IPS-18a (cell line): ENCODE results near the gene PLXNA1.

ENCODE experiments used
- H3K27ac ChIP-seq: one replicate; pipeline ENCODE4 v1.5.1; 2013; ENCODE audit warnings: low read length
- H3K27me3 ChIP-seq: one replicate; pipeline ENCODE4 v1.6.1; 2013; ENCODE audit warnings: mild to moderate bottlenecking, low read length; ENCODE audit not compliant: control insufficient read depth, insufficient read depth
- H3K36me3 ChIP-seq: one replicate; pipeline ENCODE4 v1.6.1; 2013; ENCODE audit warnings: low read depth, low read length; ENCODE audit not compliant: control insufficient read depth
- H3K4me1 ChIP-seq: one replicate; pipeline ENCODE4 v1.6.1; 2013; ENCODE audit warnings: low read depth, low read length; ENCODE audit not compliant: control insufficient read depth
- H3K4me3 ChIP-seq: one replicate; pipeline ENCODE4 v1.5.1; 2013; ENCODE audit warnings: low read length
- H3K9ac ChIP-seq: one replicate; pipeline ENCODE4 v1.6.1; 2013; ENCODE audit warnings: mild to moderate bottlenecking, low read length, moderate library complexity
- H3K9me3 ChIP-seq: one replicate; pipeline ENCODE4 v1.6.1; 2013; ENCODE audit warnings: low read depth, low read length; ENCODE audit not compliant: control insufficient read depth

PLXNA1 gene

DNA sequence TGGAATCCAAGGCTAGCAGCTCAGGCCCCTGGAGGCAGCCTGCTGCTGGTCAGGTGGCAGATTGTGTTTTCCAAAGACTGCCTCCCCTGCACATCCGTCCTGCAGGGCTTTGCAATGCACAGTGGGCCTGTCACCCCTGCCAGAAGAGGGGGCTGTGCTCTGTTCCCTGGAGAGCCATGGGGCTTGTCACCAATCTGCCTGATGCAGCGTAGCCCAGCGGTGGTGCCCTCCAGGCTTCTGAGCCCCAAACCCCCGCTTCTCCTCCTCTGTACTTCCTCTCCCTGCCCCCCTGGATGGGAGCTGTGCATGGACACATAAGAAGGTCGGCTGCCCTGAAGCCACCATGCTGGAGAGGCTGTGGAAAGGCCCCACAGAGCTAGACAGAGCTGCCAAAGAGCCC lies 10.0 kb upstream of the PLXNA1 start:
- Histone ChIP-seq H3K4me3 (no peak overlapping the region), H3K36me3 (no peaks in the 10 kb centered on the region), H3K27ac (no peak overlapping the region)

DNA sequence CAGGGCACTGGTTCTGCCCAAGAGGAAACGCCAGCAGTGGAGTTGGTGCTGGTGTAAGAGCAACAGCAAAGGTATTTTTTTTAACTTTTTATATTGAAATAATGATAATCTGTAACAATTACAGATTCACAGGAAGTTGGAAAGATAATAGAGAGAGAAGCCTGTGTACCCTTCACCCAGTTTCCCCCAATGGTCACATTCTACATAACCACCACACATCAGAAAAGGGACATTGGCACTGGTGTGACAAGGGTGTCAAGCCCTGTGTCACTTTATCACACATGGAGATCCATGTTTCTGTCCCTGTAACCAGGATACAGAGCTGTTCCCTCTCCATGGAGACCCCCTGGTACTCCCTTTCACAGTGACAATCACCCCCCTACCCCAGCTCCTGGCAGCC lies 9.1 kb upstream of the PLXNA1 start:
- Histone ChIP-seq H3K36me3 (no peaks in the 10 kb centered on the region), H3K9ac (no peak overlapping the region), H3K27ac (no peak overlapping the region), H3K27me3 (no peaks in the 10 kb centered on the region), H3K4me1 (no peaks in the 10 kb centered on the region), H3K9me3 (peaks cover 7% of the 10 kb centered on the region), H3K4me3 (no peak overlapping the region)

More for the DNA sequence above, 10.0 kb upstream of the PLXNA1 start:
- no peak overlapping the region for H3K9ac ChIP-seq
- H3K9me3 ChIP-seq, result peaks cover 7% of the 10 kb centered on the region
- no peaks in the 10 kb centered on the region for H3K27me3 ChIP-seq
- no peaks in the 10 kb centered on the region for H3K4me1 ChIP-seq

DNA sequence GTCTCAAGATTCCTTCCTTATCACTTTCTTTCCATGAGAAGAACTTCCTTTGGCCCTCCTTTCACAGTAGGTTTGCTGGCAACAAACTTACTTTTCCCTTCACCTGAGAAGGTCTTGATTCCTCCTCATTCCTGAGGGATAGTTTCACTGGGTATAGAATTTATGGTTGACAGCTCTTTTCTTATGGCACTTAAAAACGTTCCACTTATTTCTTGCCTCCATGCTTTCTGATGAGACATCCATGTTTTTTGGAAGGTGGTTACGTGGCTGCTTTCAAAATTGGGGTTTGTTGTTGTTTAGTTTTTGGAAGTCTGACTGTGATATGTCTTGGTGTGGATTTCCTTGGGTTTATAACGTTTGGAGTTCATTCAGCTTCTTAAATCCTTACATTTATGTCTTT lies 8.2 kb upstream of the PLXNA1 start:
- Histone ChIP-seq H3K9me3 (peaks cover 7% of the 10 kb centered on the region), H3K27ac (no peak overlapping the region), H3K4me1 (no peaks in the 10 kb centered on the region)

DNA sequence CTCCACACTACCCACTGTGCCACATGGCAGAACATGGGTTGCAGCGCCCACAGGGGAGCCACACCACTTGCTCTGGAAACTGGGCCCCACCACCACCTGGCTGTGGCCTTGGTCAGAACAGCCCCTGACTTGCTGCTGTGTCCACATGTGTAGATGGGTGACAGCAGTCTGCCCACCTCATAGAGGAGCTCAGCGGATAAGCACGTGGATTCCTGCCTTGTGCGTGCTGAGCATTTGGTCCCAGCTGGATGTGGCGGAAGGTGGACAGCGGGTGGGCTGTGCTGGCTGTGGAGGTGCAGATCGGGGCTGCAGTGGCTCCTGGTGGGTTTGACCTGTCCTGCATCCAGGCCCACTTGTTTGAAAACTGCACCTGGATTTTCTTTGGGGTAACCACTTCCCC lies 6.0 kb upstream of the PLXNA1 start:
- Histone ChIP-seq H3K4me1 (peaks cover 4% of the 10 kb centered on the region), H3K27me3 (peaks cover 9% of the 10 kb centered on the region), H3K9ac (no peak overlapping the region), H3K36me3 (no peaks in the 10 kb centered on the region), H3K27ac (no peak overlapping the region), H3K9me3 (peaks cover 7% of the 10 kb centered on the region), H3K4me3 (no peak overlapping the region)

More for the DNA sequence above, 8.2 kb upstream of the PLXNA1 start:
- Histone ChIP-seq H3K27me3 (no peaks in the 10 kb centered on the region), H3K4me3 (no peak overlapping the region), H3K36me3 (no peaks in the 10 kb centered on the region), H3K9ac (no peak overlapping the region)

DNA sequence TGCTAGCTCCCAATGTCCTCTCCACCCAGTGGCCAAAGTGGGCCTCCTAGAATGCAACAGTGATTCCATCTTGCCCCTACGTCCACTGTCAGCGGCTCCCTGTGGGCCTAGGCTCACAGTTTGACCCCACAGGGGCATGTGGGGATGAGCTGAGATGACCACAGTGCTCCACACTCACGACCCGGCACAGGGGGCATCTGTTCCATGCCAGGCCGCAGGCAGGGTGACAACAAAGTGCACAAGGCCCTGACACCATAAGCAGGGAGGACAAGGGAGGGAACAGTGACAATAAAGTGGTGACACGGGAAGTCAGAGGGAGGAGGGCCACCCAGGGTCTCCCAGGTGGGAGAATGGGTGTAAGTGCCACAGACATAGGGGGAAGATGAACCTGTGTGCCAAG lies 5.1 kb upstream of the PLXNA1 start:
- Histone ChIP-seq H3K27me3 (peaks cover 12% of the 10 kb centered on the region), H3K27ac (no peak overlapping the region), H3K9ac (no peak overlapping the region), H3K4me1 (peaks cover 5% of the 10 kb centered on the region), H3K36me3 (no peaks in the 10 kb centered on the region), H3K4me3 (no peak overlapping the region), H3K9me3 (peaks cover 7% of the 10 kb centered on the region)

DNA sequence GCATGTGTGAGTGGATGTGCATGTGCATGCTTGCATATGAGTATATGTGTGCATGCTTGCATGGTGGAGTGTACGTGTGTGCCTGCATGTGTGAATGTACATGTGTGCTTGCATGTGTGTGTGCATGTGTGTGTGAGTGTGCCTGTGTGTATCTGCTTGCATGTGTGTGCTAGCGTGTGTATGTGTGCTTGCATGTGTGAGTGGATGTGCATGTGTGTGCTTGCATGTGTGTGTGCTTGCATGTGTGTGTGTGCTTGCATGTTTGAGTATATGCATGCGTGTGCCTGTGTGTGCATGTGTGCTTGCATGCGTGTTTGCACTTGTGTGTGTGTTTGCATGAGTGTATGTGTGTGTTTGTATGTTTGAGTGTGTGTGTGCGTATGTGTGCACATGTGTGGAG lies 4.6 kb upstream of the PLXNA1 start:
- H3K9me3 ChIP-seq, result peaks cover 7% of the 10 kb centered on the region
- no peak overlapping the region for H3K9ac ChIP-seq
- no peak overlapping the region for H3K27ac ChIP-seq
- H3K27me3 ChIP-seq, result peaks cover 12% of the 10 kb centered on the region
- no peak overlapping the region for H3K4me3 ChIP-seq
- H3K36me3 ChIP-seq, result no peaks in the 10 kb centered on the region
- H3K4me1 ChIP-seq, result peaks cover 5% of the 10 kb centered on the region

DNA sequence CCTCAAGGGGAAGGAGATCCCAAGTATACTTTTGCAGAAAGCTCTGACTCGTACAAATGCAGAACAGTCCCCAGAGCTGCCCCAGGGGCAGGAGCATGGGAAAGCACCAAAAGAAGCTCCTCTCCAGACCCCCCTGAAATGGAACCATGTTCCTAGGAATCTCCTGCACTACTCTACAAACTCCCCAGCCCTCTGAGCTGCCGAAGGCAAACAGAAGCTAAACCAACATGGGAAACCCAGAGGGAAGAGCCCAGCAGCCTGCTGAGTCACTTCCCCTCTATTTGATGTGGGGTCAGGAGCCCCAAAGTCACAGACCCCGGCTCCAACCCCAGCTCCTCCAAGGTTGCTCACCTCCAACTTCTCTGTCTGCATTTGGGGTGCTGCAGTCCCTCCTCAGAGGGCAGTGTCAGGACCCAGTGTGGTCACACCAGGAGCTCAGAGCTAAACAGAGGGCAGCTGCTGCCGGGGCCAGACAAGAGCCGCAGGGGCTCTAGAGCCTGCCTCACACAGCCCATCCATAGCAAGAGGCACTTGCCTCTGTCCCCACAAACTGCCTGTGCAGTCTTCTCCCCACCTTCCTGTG lies 3.8 kb upstream of the PLXNA1 start:
- no peak overlapping the region for H3K4me3 ChIP-seq
- peaks cover 12% of the 10 kb centered on the region for H3K27me3 ChIP-seq
- peaks cover 5% of the 10 kb centered on the region for H3K4me1 ChIP-seq
- no peak overlapping the region for H3K27ac ChIP-seq
- H3K36me3 ChIP-seq, result no peaks in the 10 kb centered on the region
- H3K9me3 ChIP-seq, result peaks cover 7% of the 10 kb centered on the region
- no peak overlapping the region for H3K9ac ChIP-seq

DNA sequence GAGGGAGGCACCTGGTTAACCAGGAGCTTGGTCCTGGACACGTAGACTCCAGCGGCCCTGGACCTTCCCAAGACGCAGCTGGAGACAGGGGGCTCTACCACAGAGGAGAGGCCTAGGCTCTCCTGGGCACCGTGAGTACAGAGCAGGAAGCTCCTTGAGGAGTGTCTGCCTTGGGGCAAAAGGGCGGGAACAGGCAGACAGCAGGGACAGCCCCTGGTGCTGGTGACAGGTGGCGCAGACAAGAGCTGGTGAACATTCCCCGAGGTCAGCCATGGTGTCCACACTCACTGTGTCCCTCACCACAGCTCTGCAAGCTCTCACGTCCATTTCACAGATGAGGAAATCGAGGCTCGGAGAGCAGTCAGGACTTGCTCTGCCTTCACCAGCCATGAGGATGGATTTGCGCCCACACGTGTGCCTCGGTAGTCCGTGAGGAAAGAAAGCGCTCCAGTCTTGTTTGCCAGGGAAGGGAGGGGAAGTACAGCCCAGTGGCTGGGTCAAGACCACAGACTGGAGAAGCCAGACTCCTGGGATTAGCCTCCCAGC lies 2.6 kb upstream of the PLXNA1 start:
- H3K27me3 ChIP-seq, result peaks cover 12% of the 10 kb centered on the region
- H3K4me1 ChIP-seq, result peaks cover 5% of the 10 kb centered on the region
- no peaks in the 10 kb centered on the region for H3K9me3 ChIP-seq
- H3K9ac ChIP-seq, result no peak overlapping the region
- no peaks in the 10 kb centered on the region for H3K36me3 ChIP-seq
- no peak overlapping the region for H3K27ac ChIP-seq
- H3K4me3 ChIP-seq, result no peak overlapping the region

DNA sequence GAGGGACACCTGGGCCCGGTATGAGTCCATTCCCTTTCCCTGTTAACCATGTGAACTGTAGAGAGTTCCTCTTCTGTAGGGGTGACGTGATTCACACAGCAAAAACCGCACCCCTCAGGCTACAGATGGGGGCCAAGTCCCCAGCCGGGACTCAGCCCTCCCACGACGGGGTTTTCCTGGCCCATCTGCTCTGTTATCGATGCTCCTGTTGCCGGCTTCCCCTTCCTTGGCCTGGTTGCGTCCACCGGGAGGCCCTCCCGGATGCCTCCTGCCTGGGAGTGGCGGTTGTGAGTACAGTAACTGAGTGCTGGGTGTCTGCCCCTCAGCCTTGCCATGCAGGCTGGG lies 817 bp upstream of the PLXNA1 start:
- no peak overlapping the region for H3K9ac ChIP-seq
- no peaks in the 10 kb centered on the region for H3K9me3 ChIP-seq
- H3K4me1 ChIP-seq, result peaks cover 5% of the 10 kb centered on the region
- H3K4me3 ChIP-seq, result peak overlapping the region; percentile 59
- no peak overlapping the region for H3K27ac ChIP-seq
- H3K27me3 ChIP-seq, result peaks cover 12% of the 10 kb centered on the region
- no peaks in the 10 kb centered on the region for H3K36me3 ChIP-seq

DNA sequence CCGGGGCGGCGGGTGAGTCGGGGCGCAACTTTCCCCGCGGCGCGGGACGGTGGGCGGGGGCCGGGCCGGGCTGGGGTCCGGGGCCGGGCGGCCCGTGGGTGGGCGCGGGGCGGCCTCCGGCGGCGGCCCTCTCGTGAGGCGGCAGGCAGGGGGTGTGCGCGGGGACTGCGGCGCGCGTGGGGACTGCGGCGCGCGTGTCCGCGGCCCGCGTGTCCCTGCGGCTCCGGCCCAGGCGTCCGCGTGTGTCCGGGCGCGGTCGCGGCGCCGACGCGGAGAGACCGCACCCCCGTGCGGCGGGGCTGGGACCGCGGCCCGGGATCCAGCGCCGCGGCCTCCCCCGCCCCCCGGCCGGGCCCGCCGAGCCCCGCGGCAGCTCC lies 349 bp downstream of the PLXNA1 start:
- Histone ChIP-seq H3K4me1 (peaks cover 5% of the 10 kb centered on the region), H3K36me3 (no peaks in the 10 kb centered on the region), H3K27me3 (peaks cover 12% of the 10 kb centered on the region), H3K4me3 (no peak overlapping the region), H3K9ac (no peak overlapping the region), H3K27ac (no peak overlapping the region), H3K9me3 (no peaks in the 10 kb centered on the region)

DNA sequence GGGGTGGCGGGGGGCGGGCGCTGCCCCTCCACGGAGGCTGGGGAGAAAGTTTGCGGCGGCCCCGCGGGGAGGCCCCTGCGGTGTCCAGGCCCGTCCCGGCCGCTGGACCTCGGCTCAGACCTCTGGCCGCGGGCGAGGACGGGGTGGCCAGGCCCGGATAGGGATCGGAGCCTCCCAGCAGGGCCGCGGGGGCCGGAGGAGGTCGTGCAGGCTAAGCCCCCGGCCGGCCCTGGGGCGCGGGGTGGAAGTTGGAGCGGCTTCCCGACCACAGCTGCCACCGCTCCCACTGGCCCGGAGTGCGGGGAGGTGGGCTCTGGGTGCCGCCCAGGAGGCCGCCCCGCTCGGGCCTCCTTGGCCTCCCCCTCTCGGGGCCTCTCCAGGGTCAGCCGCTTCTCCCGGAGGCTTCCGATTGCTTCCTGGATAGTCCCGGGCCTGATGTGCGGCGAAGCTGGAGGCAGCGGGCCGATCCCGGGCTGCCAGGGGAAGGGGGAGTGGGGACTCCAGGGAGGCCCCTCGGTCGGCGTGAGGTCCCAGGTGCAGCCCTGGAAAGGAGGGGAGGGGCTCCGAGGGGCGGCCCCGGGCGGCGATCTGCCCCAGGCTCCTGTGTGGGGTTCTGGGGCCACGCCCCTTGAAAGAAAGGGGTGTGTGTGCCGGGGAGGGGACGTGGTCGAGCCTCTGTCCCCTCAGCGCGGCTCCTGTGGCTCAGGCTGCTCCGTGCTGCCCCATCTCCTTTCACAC lies 907 bp downstream of the PLXNA1 start:
- peaks cover 3% of the 10 kb centered on the region for H3K36me3 ChIP-seq
- H3K9me3 ChIP-seq, result no peaks in the 10 kb centered on the region
- no peak overlapping the region for H3K27ac ChIP-seq
- H3K9ac ChIP-seq, result no peak overlapping the region
- peaks cover 12% of the 10 kb centered on the region for H3K27me3 ChIP-seq
- peak overlapping the region; percentile 58 for H3K4me3 ChIP-seq
- peaks cover 5% of the 10 kb centered on the region for H3K4me1 ChIP-seq
